CD4-positive, alpha-beta T cell treated with Interleukin-4 for 1 hour (primary cell): ENCODE results near the gene ZC2HC1B.
"Not testable (repeated sequence)": the region's sequence is repeated elsewhere in the genome, so short reads cannot be mapped to it uniquely, and the experiment has no call there.

Experiments used
- DNase-seq, 2 donors: peaks; one replicate each; pipeline ENCODE4 v3.0.0-alpha.2; 2020 to 2022

ZC2HC1B gene, protein sequence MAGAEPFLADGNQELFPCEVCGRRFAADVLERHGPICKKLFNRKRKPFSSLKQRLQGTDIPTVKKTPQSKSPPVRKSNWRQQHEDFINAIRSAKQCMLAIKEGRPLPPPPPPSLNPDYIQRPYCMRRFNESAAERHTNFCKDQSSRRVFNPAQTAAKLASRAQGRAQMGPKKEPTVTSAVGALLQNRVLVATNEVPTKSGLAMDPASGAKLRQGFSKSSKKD

DNA sequence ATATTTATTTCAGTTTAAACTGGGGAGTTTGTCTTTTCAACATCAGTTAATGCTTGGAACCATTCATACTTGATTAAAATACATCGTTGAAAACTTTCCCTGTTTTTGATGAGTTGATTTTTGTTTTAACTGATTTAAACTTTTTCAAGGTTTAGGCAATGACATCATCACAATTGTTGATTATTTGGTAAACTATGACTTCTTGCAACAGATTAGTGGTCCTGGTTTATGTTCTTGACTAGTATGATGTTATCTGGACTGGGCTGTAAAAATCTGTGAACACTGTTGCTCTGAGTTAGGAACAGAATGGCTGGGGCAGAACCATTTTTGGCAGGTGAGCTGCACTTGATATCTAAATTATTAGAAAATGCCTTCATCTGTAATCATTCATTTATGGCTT is at the start of gene ZC2HC1B:
TSS of gene ZC2HC1B (plus strand) at position 241 of the 400 bp plus-strand sequence. CDS start at position 307, 66 bp downstream.
- no peak for DNase-seq

DNA sequence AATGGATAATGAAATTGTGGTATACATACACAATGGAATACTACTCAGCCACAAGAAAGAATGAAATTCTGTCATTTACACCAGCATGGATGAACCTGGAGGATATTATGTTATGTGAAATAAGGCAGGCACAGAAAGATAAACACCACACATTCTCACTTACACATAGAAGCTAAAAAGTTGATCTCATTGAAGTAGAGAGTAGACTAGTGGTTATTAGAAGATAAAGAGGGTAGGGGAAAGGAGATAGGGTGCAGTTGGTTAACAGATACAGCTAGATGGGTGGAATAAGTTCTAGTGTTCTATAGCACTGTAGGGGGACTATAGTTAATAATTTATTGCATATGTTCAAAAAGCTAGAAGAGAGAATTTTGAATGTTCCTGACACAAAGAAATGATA is 46.7 kb upstream of the ZC2HC1B start:
- no peak for DNase-seq

DNA sequence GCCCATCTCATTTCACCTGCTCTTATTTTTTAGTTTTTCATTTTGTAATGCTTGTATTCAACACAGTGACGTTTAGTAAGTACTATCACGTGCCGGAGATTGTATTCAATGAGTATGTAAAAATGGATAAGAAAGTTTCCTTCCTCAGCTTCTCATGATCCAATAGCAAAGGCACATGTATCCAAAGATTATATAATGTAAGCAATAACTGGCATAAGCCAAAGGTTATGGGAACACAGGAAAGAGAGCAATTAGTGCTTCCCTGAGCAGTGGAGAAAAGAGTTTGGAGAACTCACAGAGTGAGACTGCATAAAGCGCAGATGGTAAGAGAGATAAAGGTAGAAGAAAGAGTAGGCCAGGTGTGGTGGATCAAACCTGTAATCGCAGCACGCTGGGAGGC is 42.9 kb upstream of the ZC2HC1B start:
- no peak for DNase-seq

- DNase-seq, result no peak
Measured at GRCh38 chr6:143822584-143823024, 41.7 kb upstream of the ZC2HC1B start.

- no peak for DNase-seq
Measured at GRCh38 chr6:143823548-143823947, 40.7 kb upstream of the ZC2HC1B start.

GRCh38 chr6:143828572-143828971 is 35.7 kb upstream of the ZC2HC1B start:
- no peak for DNase-seq

DNA sequence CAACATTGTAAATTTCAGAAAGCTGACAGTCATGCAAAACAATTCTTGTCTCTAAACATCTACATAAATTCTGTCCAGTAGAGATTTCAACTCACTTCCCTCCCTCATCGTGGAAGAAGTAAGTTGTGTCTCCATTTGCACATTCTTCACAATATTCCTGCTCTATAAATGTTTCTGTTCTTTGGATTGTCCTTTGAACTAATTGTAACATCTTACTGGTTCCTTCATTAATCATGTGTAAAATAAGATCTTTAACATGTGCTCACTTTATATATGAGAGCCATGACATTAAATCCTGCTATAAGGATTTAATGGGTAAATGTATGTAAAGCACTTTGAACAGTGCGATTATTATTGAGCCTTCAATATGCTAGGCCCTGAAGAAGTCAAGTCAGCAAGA is 28.1 kb upstream of the ZC2HC1B start:
- DNase-seq, result no peak

- no peak for DNase-seq
Measured at GRCh38 chr6:143838395-143838794, 25.9 kb upstream of the ZC2HC1B start.

- DNase-seq, result no peak
Measured at GRCh38 chr6:143839196-143839595, 25.1 kb upstream of the ZC2HC1B start.

- DNase-seq, result no peak
Measured at GRCh38 chr6:143840595-143841265, 23.5 kb upstream of the ZC2HC1B start.

- peak in 1 of 2 donors; percentile 1 for DNase-seq
Measured at GRCh38 chr6:143842461-143842901, 21.8 kb upstream of the ZC2HC1B start.

DNA sequence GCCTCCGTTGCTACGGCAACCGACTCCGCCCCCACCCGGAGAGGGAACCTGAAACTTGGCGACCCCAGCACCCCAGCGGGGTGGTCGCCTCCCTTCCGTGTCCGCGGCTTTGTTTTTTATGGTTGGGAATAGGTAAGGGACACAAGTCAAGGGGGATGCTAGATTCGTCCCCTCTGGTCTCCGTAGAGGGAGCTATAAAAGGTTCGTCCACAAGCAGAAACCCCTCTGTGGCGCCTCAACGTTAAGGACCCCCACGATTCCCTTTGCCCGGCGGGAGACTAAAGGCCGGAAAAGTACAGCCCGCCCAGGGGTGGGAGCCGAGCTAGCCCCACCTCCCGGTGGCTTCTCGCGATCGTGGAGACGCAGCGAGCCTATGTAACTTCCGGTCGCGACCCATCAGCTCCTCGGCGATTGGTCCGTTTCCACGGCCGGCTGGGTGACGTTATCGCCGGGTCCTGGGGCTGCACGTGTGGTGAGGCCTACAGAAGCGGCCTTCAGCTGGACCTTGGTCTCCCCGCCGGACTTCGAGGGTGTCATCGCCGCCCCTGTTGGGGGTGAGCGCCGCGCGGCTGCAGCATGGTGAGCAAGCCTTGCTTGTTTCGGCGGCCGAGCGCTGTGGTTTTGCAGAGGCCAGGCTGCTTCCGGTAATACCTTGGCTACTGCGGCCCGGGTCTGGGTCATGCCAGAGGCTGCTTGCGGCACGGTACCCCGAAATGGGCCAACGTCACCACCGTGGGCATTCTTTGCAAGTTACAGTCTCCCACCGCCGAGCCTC is 21.2 kb upstream of the ZC2HC1B start, which contains the start of gene LTV1:
TSS of gene LTV1 (plus strand) at position 437 of the 775 bp plus-strand sequence. CDS start at position 577, 140 bp downstream.
- peak; percentile 94 for DNase-seq

GRCh38 chr6:143843677-143843999 is 20.6 kb upstream of the ZC2HC1B start:
- no peak for DNase-seq

DNA sequence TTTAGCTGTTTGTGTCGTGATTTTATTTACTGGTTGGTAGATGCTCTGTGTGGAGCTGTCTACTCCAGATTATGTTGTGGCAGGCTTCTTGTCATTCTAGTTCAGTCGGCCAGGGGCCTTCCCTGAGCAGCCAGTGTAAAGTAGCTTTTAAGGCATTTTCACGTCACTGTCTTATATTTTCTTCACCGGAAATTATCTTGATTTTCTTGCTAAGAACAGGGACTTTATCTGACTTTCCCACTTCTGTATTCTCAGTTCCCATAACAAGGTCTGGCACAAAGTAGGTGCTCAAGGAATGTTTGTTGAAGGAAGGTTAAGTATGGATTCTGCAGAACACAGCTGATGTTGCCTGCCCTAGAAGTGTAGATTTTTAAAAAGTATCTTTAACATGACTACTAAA is 20.3 kb upstream of the ZC2HC1B start:
- DNase-seq, result no peak

- no peak for DNase-seq
Measured at GRCh38 chr6:143845033-143845432, 19.2 kb upstream of the ZC2HC1B start.

DNA sequence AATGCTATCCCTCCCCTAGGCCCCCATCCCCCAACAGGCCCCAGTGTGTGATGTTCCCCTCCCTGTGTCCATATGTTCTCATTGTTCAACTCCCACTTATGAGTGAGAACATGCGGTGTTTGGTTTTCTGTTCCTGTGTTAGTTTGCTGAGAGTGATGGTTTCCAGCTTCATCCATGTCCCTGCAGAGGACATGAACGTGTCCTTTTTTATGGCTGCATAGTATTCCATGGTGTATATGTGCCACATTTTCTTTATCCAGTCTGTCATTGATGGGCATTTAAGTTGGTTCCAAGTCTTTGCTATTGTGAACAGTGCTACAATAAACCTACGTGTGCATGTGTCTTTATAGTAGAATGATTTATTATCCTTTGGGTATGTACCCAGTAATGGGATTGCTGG is 12.6 kb upstream of the ZC2HC1B start:
- not testable (repeated sequence) for DNase-seq

GRCh38 chr6:143855057-143855456 is 9.2 kb upstream of the ZC2HC1B start:
- not testable (repeated sequence) for DNase-seq

- DNase-seq, result not testable (repeated sequence)
Measured at GRCh38 chr6:143856762-143857161, 7.5 kb upstream of the ZC2HC1B start.

DNA sequence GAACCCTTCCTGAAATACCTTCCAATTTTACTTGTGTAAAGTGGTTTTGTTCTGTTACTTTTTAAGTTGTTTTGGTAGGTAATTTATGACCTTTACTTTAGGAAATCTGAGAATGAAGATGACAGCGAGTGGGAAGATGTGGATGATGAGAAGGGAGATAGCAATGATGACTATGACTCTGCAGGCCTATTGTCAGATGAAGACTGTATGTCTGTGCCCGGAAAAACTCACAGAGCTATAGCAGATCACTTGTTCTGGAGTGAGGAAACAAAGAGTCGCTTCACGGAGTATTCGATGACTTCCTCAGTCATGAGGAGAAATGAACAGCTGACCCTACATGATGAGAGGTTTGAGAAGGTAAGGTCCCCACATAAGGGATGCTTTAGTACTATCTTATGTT is 6.6 kb upstream of the ZC2HC1B start:
- no peak for DNase-seq

GRCh38 chr6:143859891-143860660 is 4.2 kb upstream of the ZC2HC1B start:
- no peak for DNase-seq

DNA sequence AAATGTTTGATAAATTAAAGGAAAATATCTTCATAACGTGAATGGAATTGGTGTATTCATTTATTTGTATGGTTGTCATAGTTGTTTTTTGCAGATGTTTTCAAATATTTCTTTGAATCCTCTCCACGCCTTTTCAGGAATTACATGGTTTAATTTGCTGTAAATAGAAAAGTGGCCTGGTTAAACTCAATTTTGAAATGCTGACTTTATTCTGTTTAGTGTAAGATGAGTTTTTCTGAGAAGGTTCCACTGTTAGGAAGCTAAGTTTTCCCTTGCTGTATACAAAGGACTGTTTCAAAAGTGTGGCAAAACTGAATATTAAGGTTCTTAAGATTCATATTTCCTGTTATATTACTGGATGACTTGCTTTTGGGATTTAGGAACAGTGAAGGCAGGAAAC is 503 bp upstream of the ZC2HC1B start:
- no peak for DNase-seq

GRCh38 chr6:143867236-143867635 is 3.0 kb downstream of the ZC2HC1B start:
- no peak for DNase-seq

GRCh38 chr6:143868808-143869207 is 4.5 kb downstream of the ZC2HC1B start:
- DNase-seq, result not testable (repeated sequence)
